Measurements from ENCODE around the gene DTD1. TPM values are rescaled to one million over a fixed set of nuclear protein-coding genes. Genes with fewer than 3 reads are reported as not detected.

The DTD1 gene
- total RNA-seq, 2 donors from 2014 or later: 31.2 to 51.6 TPM

- H3K9me3 ChIP-seq: no peaks in the 10 kb centered on the region
- no peaks in the 10 kb centered on the region for H3K27me3 ChIP-seq (replicated peaks; ENCODE audit: insufficient read depth)
- no peak overlapping the region for H3K4me3 ChIP-seq
- TF ChIP-seq POLR2A (IDR thresholded peaks at IDR 0.05): no peak
- TF ChIP-seq CTCF (IDR thresholded peaks at IDR 0.05): no peak
- TF ChIP-seq POLR2AphosphoS5 (IDR thresholded peaks at IDR 0.05): no peak
- no peak overlapping the region for H3K27ac ChIP-seq
- no peak for DNase-seq (ENCODE audit: low spot score)
- H3K4me1 ChIP-seq (replicated peaks): no peaks in the 10 kb centered on the region
- intact Hi-C loops (cut with DNase I): no loop called here
- H3K36me3 ChIP-seq: no peaks in the 10 kb centered on the region
- WGBS: 96% methylated on average over 2 of the region's 2 CpGs
Observed at GRCh38 chr20:18796282-18796833, 208.5 kb downstream of the DTD1 start.

GRCh38 chr20:18801516-18801915, 213.7 kb downstream of the DTD1 start:
- WGBS: 94% methylated on average over 2 of the region's 2 CpGs
- Histone ChIP-seq H3K27ac (no peak overlapping the region), H3K27me3 (replicated peaks; ENCODE audit: insufficient read depth) (no peaks in the 10 kb centered on the region), H3K36me3 (no peaks in the 10 kb centered on the region), H3K4me1 (replicated peaks) (no peaks in the 10 kb centered on the region), H3K4me3 (no peak overlapping the region), H3K9me3 (no peaks in the 10 kb centered on the region)
- DNase-seq (ENCODE audit: low spot score): no peak
- intact Hi-C loops (cut with DNase I): no loop called here
- TF ChIP-seq CTCF (IDR thresholded peaks at IDR 0.05) (no peak), POLR2A (IDR thresholded peaks at IDR 0.05) (no peak), POLR2AphosphoS5 (IDR thresholded peaks at IDR 0.05) (no peak)

- no peaks in the 10 kb centered on the region for H3K27me3 ChIP-seq (replicated peaks; ENCODE audit: insufficient read depth)
- no peak overlapping the region for H3K27ac ChIP-seq
- H3K36me3 ChIP-seq: no peaks in the 10 kb centered on the region
Observed at GRCh38 chr20:18802012-18802634, 214.3 kb downstream of the DTD1 start.

GRCh38 chr20:18805881-18806280, 218.0 kb downstream of the DTD1 start:
- Histone ChIP-seq H3K27me3 (replicated peaks; ENCODE audit: insufficient read depth) (no peaks in the 10 kb centered on the region), H3K27ac (no peak overlapping the region), H3K9me3 (no peaks in the 10 kb centered on the region), H3K36me3 (no peaks in the 10 kb centered on the region), H3K4me1 (replicated peaks) (no peaks in the 10 kb centered on the region), H3K4me3 (no peak overlapping the region)
- intact Hi-C loops (cut with DNase I): no loop called here
- DNase-seq (ENCODE audit: low spot score): no peak
- TF ChIP-seq POLR2A (IDR thresholded peaks at IDR 0.05): no peak
- WGBS: 52% methylated on average over 4 of the region's 4 CpGs

More at GRCh38 chr20:18802012-18802634, 214.3 kb downstream of the DTD1 start:
- H3K4me1 ChIP-seq (replicated peaks): no peaks in the 10 kb centered on the region
- H3K9me3 ChIP-seq: no peaks in the 10 kb centered on the region
- no peak overlapping the region for H3K4me3 ChIP-seq
- TF ChIP-seq CTCF (IDR thresholded peaks at IDR 0.05): no peak
- no peak for TF ChIP-seq POLR2AphosphoS5 (IDR thresholded peaks at IDR 0.05)
- no peak for TF ChIP-seq POLR2A (IDR thresholded peaks at IDR 0.05)
- DNase-seq (ENCODE audit: low spot score): no peak
- intact Hi-C loops (cut with DNase I): no loop called here
- 70% methylated on average over 7 of the region's 7 CpGs for WGBS

GRCh38 chr20:18808712-18809111, 220.9 kb downstream of the DTD1 start:
- 47% methylated on average over 3 of the region's 3 CpGs for WGBS
- TF ChIP-seq POLR2AphosphoS5 (IDR thresholded peaks at IDR 0.05): no peak
- TF ChIP-seq POLR2A (IDR thresholded peaks at IDR 0.05): no peak
- TF ChIP-seq CTCF (IDR thresholded peaks at IDR 0.05): no peak
- no peak overlapping the region for H3K4me3 ChIP-seq
- no peaks in the 10 kb centered on the region for H3K27me3 ChIP-seq (replicated peaks; ENCODE audit: insufficient read depth)
- H3K4me1 ChIP-seq (replicated peaks): no peaks in the 10 kb centered on the region
- H3K27ac ChIP-seq: no peak overlapping the region
- DNase-seq (ENCODE audit: low spot score): no peak
- no peaks in the 10 kb centered on the region for H3K36me3 ChIP-seq
- intact Hi-C loops (cut with DNase I): no loop called here
- H3K9me3 ChIP-seq: no peaks in the 10 kb centered on the region
